H1 (cell line): Measurements from ENCODE around the gene LAMA4. TPM values are rescaled to one million over a fixed set of nuclear protein-coding genes. Genes with fewer than 3 reads are reported as not detected.

Source experiments
- CTCF ChIA-PET: fragments of 300-600 bp; sonication (Branson Sonifier 250); formaldehyde crosslinking; loops from one replicate; lab custom pipeline; 2021; ENCODE audit not compliant: partially characterized antibody; lab: Charles Lee
- POLR2A ChIA-PET: fragments of 300-600 bp; sonication (Branson Sonifier 250); formaldehyde crosslinking; loops from one replicate; lab custom pipeline; 2021; ENCODE audit warnings: inconsistent platforms; ENCODE audit not compliant: partially characterized antibody; lab: Charles Lee
- DNase-seq, 2 experiments: peaks; one replicate each; pipeline versions ENCODE4 v3.0.0 to v3.0.0-alpha.2; 2010 to 2022; ENCODE audit warnings: low spot score in 2 of 2, low read depth in 1 of 2, mixed read lengths in 1 of 2
- FAIRE-seq: peaks from 2 replicates; lab custom pipeline; 2011; peaks lifted over from hg19 to GRCh38; lab: Jason Lieb, UNC
- H2AFZ ChIP-seq: 2 replicates; pipeline ENCODE4 v1.8.1; 2012; ENCODE audit warnings: low read length, inconsistent platforms
- H2AK5ac ChIP-seq: 2 replicates; pipeline ENCODE4 v1.6.1; 2013; ENCODE audit warnings: low read depth, low read length
- H2BK120ac ChIP-seq: replicated peaks from 2 replicates; pipeline ENCODE3; 2013; ENCODE audit warnings: low read depth, low read length, inconsistent platforms
- H2BK12ac ChIP-seq: 2 replicates; pipeline ENCODE4 v1.6.1; 2013; ENCODE audit warnings: low read depth, low read length
- H2BK15ac ChIP-seq: 2 replicates; pipeline ENCODE4 v1.6.1; 2013; ENCODE audit warnings: low read length
- H2BK20ac ChIP-seq: 2 replicates; pipeline ENCODE4 v1.6.1; 2013; ENCODE audit warnings: low read length
- H2BK5ac ChIP-seq: 2 replicates; pipeline ENCODE4 v1.6.1; 2013; ENCODE audit warnings: low read depth, low read length
- H3K14ac ChIP-seq: 2 replicates; pipeline ENCODE4 v1.6.1; 2013; ENCODE audit warnings: inconsistent platforms; ENCODE audit not compliant: insufficient read length
- H3K18ac ChIP-seq: 2 replicates; pipeline ENCODE4 v1.6.1; 2013; ENCODE audit warnings: low read length; ENCODE audit errors: extremely low read depth
- H3K23ac ChIP-seq: 2 replicates; pipeline ENCODE4 v1.6.1; 2013; ENCODE audit warnings: inconsistent platforms; ENCODE audit not compliant: insufficient read length
- H3K23me2 ChIP-seq: 2 replicates; pipeline ENCODE4 v1.6.1; 2013; ENCODE audit warnings: low read depth, low read length
- H3K27ac ChIP-seq: 2 replicates; pipeline ENCODE4 v1.6.1; 2011; ENCODE audit warnings: low read depth, low read length, inconsistent platforms
- H3K27me3 ChIP-seq, 4 experiments: replicated peaks in 1 of 4; 1 replicate in 1 of 4; 2 replicates in 3 of 4; pipeline versions ENCODE4 v1.6.1 to v1.8.1; 2011 to 2013; ENCODE audit warnings: low read length in 3 of 4, mild to moderate bottlenecking in 3 of 4, inconsistent platforms in 2 of 4, mixed read lengths in 2 of 4, moderate library complexity in 1 of 4; ENCODE audit not compliant: control insufficient read depth in 3 of 4, insufficient read depth in 3 of 4; ENCODE audit errors: extremely low read depth in 1 of 4
- H3K36me3 ChIP-seq, 4 experiments: 2 replicates each; pipeline versions ENCODE4 v1.6.1 to v1.8.1; 2011 to 2013; ENCODE audit warnings: mild to moderate bottlenecking in 4 of 4, low read length in 3 of 4, moderate library complexity in 2 of 4, control low read depth in 1 of 4, inconsistent platforms in 1 of 4; ENCODE audit not compliant: insufficient read depth in 4 of 4, control insufficient read depth in 2 of 4
- H3K4ac ChIP-seq: replicated peaks from 2 replicates; pipeline ENCODE3; 2013; ENCODE audit warnings: low read length, low read depth, mixed read lengths, inconsistent platforms; ENCODE audit not compliant: insufficient read length
- H3K4me1 ChIP-seq, 4 experiments: replicated peaks in 1 of 4; 1 replicate in 1 of 4; 2 replicates in 3 of 4; pipeline versions ENCODE4 v1.6.1 to v1.8.1; 2011 to 2013; ENCODE audit warnings: low read length in 3 of 4, inconsistent platforms in 2 of 4, mixed read lengths in 1 of 4; ENCODE audit not compliant: insufficient read depth in 4 of 4, control insufficient read depth in 3 of 4
- H3K4me2 ChIP-seq, 2 experiments: 2 replicates each; pipeline versions ENCODE4 v1.6.1 to v1.8.1; 2011 to 2013; ENCODE audit warnings: low read depth in 2 of 2, low read length in 2 of 2, control low read depth in 1 of 2, inconsistent platforms in 1 of 2, mild to moderate bottlenecking in 1 of 2; ENCODE audit not compliant: insufficient read depth in 1 of 2
- H3K4me3 ChIP-seq, 4 experiments: fragments of 200-600, 300-600 bp in 1 of 4; sonication (generic), shearing (Covaris generic), sonication (Bioruptor Twin) in 1 of 4; 2 replicates each; pipeline versions ENCODE4 v1.5.1 to v1.8.1; 2011 to 2016; ENCODE audit warnings: low read length in 4 of 4, low read depth in 3 of 4, control low read depth in 2 of 4, inconsistent platforms in 2 of 4, mild to moderate bottlenecking in 2 of 4, mixed read lengths in 1 of 4, moderate library complexity in 1 of 4; ENCODE audit not compliant: insufficient read depth in 2 of 4; ENCODE audit errors: extremely low read depth in 1 of 4
- H3K56ac ChIP-seq: replicated peaks from 2 replicates; pipeline ENCODE3; 2013; ENCODE audit warnings: low read depth, mild to moderate bottlenecking, mixed read lengths, low read length, inconsistent platforms; ENCODE audit not compliant: insufficient read length
- H3K79me1 ChIP-seq: 2 replicates; pipeline ENCODE4 v1.6.1; 2013; ENCODE audit warnings: low read depth, low read length, control low read depth
- H3K79me2 ChIP-seq, 2 experiments: 2 replicates each; pipeline versions ENCODE4 v1.6.1 to v1.8.1; 2012 to 2013; ENCODE audit warnings: low read length in 2 of 2, mild to moderate bottlenecking in 2 of 2, inconsistent platforms in 1 of 2; ENCODE audit not compliant: insufficient read depth in 2 of 2, control insufficient read depth in 1 of 2
- H3K9ac ChIP-seq, 4 experiments: replicated peaks in 1 of 4; 1 replicate in 1 of 4; 2 replicates in 3 of 4; pipeline versions ENCODE4 v1.6.1 to v1.8.1; 2011 to 2013; ENCODE audit warnings: low read depth in 3 of 4, low read length in 3 of 4, control low read depth in 2 of 4, mild to moderate bottlenecking in 2 of 4, moderate library complexity in 2 of 4, inconsistent platforms in 1 of 4; ENCODE audit errors: extremely low read depth in 1 of 4
- H3K9me3 ChIP-seq, 2 experiments: 2 replicates each; pipeline versions ENCODE4 v1.6.1 to v1.8.1; 2012 to 2013; ENCODE audit warnings: mild to moderate bottlenecking in 2 of 2, moderate library complexity in 2 of 2, control low read depth in 1 of 2, inconsistent platforms in 1 of 2, low read depth in 1 of 2, low read length in 1 of 2, mixed read lengths in 1 of 2; ENCODE audit not compliant: insufficient read depth in 2 of 2
- H4K20me1 ChIP-seq, 2 experiments: replicated peaks in 1 of 2; 2 replicates each; pipeline versions ENCODE3 to v1.8.1; 2011 to 2013; ENCODE audit warnings: inconsistent platforms in 2 of 2, low read length in 2 of 2, mild to moderate bottlenecking in 1 of 2; ENCODE audit not compliant: insufficient read depth in 2 of 2, control insufficient read depth in 1 of 2
- H4K5ac ChIP-seq: 2 replicates; pipeline ENCODE4 v1.6.1; 2013; ENCODE audit warnings: low read length, low read depth, mixed read lengths, inconsistent platforms; ENCODE audit not compliant: insufficient read length
- H4K8ac ChIP-seq: 2 replicates; pipeline ENCODE4 v1.8.0; 2013; ENCODE audit warnings: mild to moderate bottlenecking, moderate library complexity, low read length, inconsistent platforms; ENCODE audit not compliant: insufficient read depth; ENCODE audit errors: extremely low read depth
- H4K91ac ChIP-seq: replicated peaks from 2 replicates; pipeline ENCODE3; 2013; ENCODE audit warnings: low read length, mixed read lengths, inconsistent platforms; ENCODE audit not compliant: insufficient read length
- TEAD4 ChIP-seq: IDR thresholded peaks from 2 replicates; pipeline ENCODE4 v1.6.1; 2012; ENCODE audit warnings: low read depth, low read length, inconsistent platforms, mixed read lengths
- WGBS, 2 experiments: shearing (Covaris generic) in 1 of 2; methylation state at CpG; one replicate each; pipeline versions ENCODE4 v1.1.6 to v1.1.7; 2013 to 2015; ENCODE audit warnings: low lambda C conversion rate in 2 of 2, mixed read lengths in 2 of 2, inconsistent platforms in 1 of 2, low coverage in 1 of 2, missing lambda C conversion rate in 1 of 2; ENCODE audit not compliant: insufficient replicate concordance in 2 of 2, insufficient coverage in 1 of 2, insufficient read length in 1 of 2; ENCODE audit errors: extremely low coverage in 1 of 2, missing lambda C conversion rate in 1 of 2; 5-methylcytosine and 5-hydroxymethylcytosine counted together
- polyA plus RNA-seq, 7 experiments: library from polyadenylated mRNA; depleted of rRNA in 3 of 7; stranded (reverse) in 5 of 7; unstranded in 2 of 7; fragments of >200 nt in 5 of 7; fragments of 200-250 nt in 2 of 7; gene quantifications; 1 replicate in 5 of 7; 2 replicates in 1 of 7; 4 replicates in 1 of 7; pipeline versions ENCODE4 v1.2.1 to v1.2.3, GENCODE V29; 2011 to 2013; ENCODE audit warnings: missing spikeins in 2 of 7, mixed read lengths in 2 of 7
- total RNA-seq: library from RNA; stranded (reverse); fragmentation: NEBNext Ultra II Directional; extraction: Animal tissue kit (Norgen Biotek cat#: 25700); gene quantifications from 2 replicates; pipeline ENCODE4 v1.2.1, GENCODE V29; 2021

LAMA4 gene
- total and polyA plus RNA-seq, 2 of the 8 experiments (the other 6 are each of a cell fraction or from before 2014, with no cell fraction given), result 0.95 to 1.5 TPM

DNA sequence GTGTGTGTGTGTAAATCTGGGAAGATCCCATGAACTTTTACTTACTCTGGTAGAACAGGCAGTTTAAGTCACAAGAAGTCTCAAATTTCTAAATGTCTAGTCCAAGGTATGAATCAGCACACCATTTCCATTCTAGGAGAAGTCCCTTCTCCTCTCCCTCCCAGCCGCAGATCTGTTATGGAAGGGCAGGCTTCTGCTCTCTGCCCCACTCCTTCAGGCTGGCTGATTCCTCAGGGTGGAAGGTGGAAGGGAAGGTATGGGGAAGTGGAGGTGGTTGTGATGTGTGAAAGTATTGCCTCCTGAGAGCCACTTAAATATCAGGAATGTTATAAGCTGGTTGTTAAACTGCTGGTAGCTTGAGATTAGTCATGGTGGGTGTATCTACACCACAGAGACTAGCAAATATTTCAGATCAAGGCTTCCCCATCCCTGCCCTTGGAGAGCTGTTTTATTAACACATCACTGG lies 44.5 kb upstream of the LAMA4 start:
- Histone ChIP-seq H2BK5ac (no peak overlapping the region), H4K5ac (no peak overlapping the region), H3K4me3 (no peak overlapping the region), H3K79me2 (no peaks in the 10 kb centered on the region), H2BK20ac (no peak overlapping the region)
- DNase-seq, result no peak
- TF ChIP-seq TEAD4, result no peak
- TF ChIP-seq, all 59 proteins: peak for 0
- no peak overlapping the region for H3K23ac ChIP-seq
- H3K14ac ChIP-seq, result no peak overlapping the region
- no peak overlapping the region for H3K18ac ChIP-seq
- H4K8ac ChIP-seq, result no peak overlapping the region
- no peaks in the 10 kb centered on the region for H3K23me2 ChIP-seq
- no peaks in the 10 kb centered on the region for H4K20me1 ChIP-seq
- H3K9me3 ChIP-seq, result no peaks in the 10 kb centered on the region
- no peak overlapping the region for H2BK15ac ChIP-seq
- H2AFZ ChIP-seq, result no peak overlapping the region
- H3K36me3 ChIP-seq, result no peaks in the 10 kb centered on the region
- H2BK12ac ChIP-seq, result no peak overlapping the region
- no peak overlapping the region; a peak in 1 of 7 replicates for H3K9ac ChIP-seq
- FAIRE-seq, result no peak
- no peak overlapping the region for H2BK120ac ChIP-seq
- POLR2A ChIA-PET, result no interaction called here
- H4K91ac ChIP-seq, result no peak overlapping the region
- H3K79me1 ChIP-seq, result no peaks in the 10 kb centered on the region
- H3K4me2 ChIP-seq, result no peak overlapping the region
- no peak overlapping the region for H2AK5ac ChIP-seq
- no peak overlapping the region for H3K4ac ChIP-seq
- peaks cover 0 to 2% (median 0%) of the 10 kb centered on the region in 4 experiments; a peak in 1 of 7 replicates for H3K27me3 ChIP-seq
- WGBS, 2 experiments, result 92% methylated on average over 1 of the region's 1 CpG; no CpG with 5 or more reads in 1 of the 2 experiments
- CTCF ChIA-PET, result interaction anchor here (0.6 to 1.7 kb wide), 7 partner anchors 9 to 211 kb away, joined by 3 to 9 read pairs (median 3); no protein-coding TSS in a partner anchor
- H3K27ac ChIP-seq, result no peak overlapping the region
- no peaks in the 10 kb centered on the region for H3K4me1 ChIP-seq
- no peak overlapping the region for H3K56ac ChIP-seq
